Vagina (tissue), 2 donors: ENCODE results near the gene AXIN1. TPM values are rescaled to one million over a fixed set of nuclear protein-coding genes. Genes with fewer than 3 reads are reported as not detected.

Experiments used
- DNase-seq, 2 donors: peaks; one replicate each; pipeline ENCODE4 v3.0.0-alpha.2; 2017; ENCODE audit errors: extremely low spot score in 2 of 2
- H3K27ac ChIP-seq: fragments of 200-600 bp; sonication (generic); one replicate; pipeline ENCODE4 v1.5.1; 2019
- H3K27me3 ChIP-seq: fragments of 200-600 bp; sonication (generic); one replicate; pipeline ENCODE4 v1.5.1; 2019
- H3K36me3 ChIP-seq, 2 donors: fragments of 200-600 bp; sonication (generic); one replicate each; pipeline ENCODE4 v1.5.1; 2017 to 2019
- H3K4me1 ChIP-seq: fragments of 200-600 bp; sonication (generic); one replicate; pipeline ENCODE4 v1.5.1; 2019
- H3K4me3 ChIP-seq, 2 donors: fragments of 200-600 bp; sonication (generic); 1 replicate in 1 of 2; 2 replicates in 1 of 2; pipeline ENCODE4 v1.5.1; 2016 to 2019
- H3K9me3 ChIP-seq: fragments of 200-600 bp; sonication (generic); one replicate; pipeline ENCODE4 v1.5.1; 2019
- CTCF ChIP-seq, 3 experiments: fragments of 450-650 bp in 2 of 3; fragments of 200-600 bp in 1 of 3; sonication (generic) in 1 of 3; IDR thresholded peaks; one replicate each; pipeline ENCODE4 v1.5.1; 2017 to 2019; ENCODE audit warnings: antibody characterized with exemption in 3 of 3, mild to moderate bottlenecking in 2 of 3, moderate library complexity in 2 of 3
- POLR2A ChIP-seq, 2 donors: fragments of 450-650 bp; IDR thresholded peaks; one replicate each; pipeline ENCODE4 v1.6.1; 2017; ENCODE audit warnings: antibody characterized with exemption in 2 of 2, mild to moderate bottlenecking in 2 of 2, moderate library complexity in 2 of 2
- POLR2AphosphoS5 ChIP-seq, 2 donors: sonication (generic); formaldehyde crosslinking; IDR thresholded peaks; one replicate each; pipeline ENCODE4 v1.9.0; 2017; ENCODE audit warnings: antibody characterized with exemption in 2 of 2, mild to moderate bottlenecking in 2 of 2, low read depth in 1 of 2; ENCODE audit not compliant: insufficient read depth in 1 of 2
- intact Hi-C: fragments of 100-400 bp; cut with DNase I; formaldehyde crosslinking; loops from one replicate; pipeline ENCODE4 v1.15.1; 2023
- total RNA-seq: library from RNA; depleted of rRNA; stranded (reverse); fragments of >200 nt; gene quantifications from one replicate; pipeline ENCODE4 v1.2.3, GENCODE V29; 2016

Gene AXIN1
- total RNA-seq, 1 donor from 2014 or later = 16.9 TPM

GRCh38 chr16:368388-369158, 16.1 kb upstream of the AXIN1 start:
- intact Hi-C loops = no loop called here

GRCh38 chr16:367333-367903, 14.9 kb upstream of the AXIN1 start:
- TF ChIP-seq POLR2AphosphoS5 (IDR thresholded peaks at IDR 0.05; ENCODE audit: insufficient read depth in 1 of 2, low read depth in 1 of 2) (no peak), CTCF (IDR thresholded peaks at IDR 0.05) (no peak), POLR2A (IDR thresholded peaks at IDR 0.05) (no peak)
- DNase-seq = no peak
- no peaks in the 10 kb centered on the region for H3K9me3 ChIP-seq
- H3K4me1 ChIP-seq = peaks cover 19% of the 10 kb centered on the region
- H3K36me3 ChIP-seq = peaks cover 0 to 23% of the 10 kb centered on the region in 2 donors
- intact Hi-C loops = no loop called here
- H3K27me3 ChIP-seq = no peaks in the 10 kb centered on the region
- H3K27ac ChIP-seq = no peak overlapping the region
- H3K4me3 ChIP-seq = no peak overlapping the region

More at GRCh38 chr16:368388-369158, 16.1 kb upstream of the AXIN1 start:
- Histone ChIP-seq H3K4me1 (peaks cover 19% of the 10 kb centered on the region), H3K27ac (no peak overlapping the region), H3K9me3 (no peaks in the 10 kb centered on the region), H3K4me3 (no peak overlapping the region), H3K27me3 (no peaks in the 10 kb centered on the region), H3K36me3 (peaks cover 0 to 23% of the 10 kb centered on the region in 2 donors)
- no peak for DNase-seq
- no peak for TF ChIP-seq CTCF (IDR thresholded peaks at IDR 0.05)
- no peak for TF ChIP-seq POLR2AphosphoS5 (IDR thresholded peaks at IDR 0.05; ENCODE audit: insufficient read depth in 1 of 2, low read depth in 1 of 2)
- TF ChIP-seq POLR2A (IDR thresholded peaks at IDR 0.05) = no peak

- intact Hi-C loops = no loop called here
- DNase-seq = no peak
These were observed 14.0 kb upstream of the AXIN1 start for GRCh38 chr16:366476-366875.

GRCh38 chr16:364595-365491, 12.3 kb upstream of the AXIN1 start:
- DNase-seq = no peak
- Histone ChIP-seq H3K36me3 (peaks cover 0 to 23% of the 10 kb centered on the region in 2 donors), H3K9me3 (no peaks in the 10 kb centered on the region), H3K4me3 (no peak overlapping the region), H3K27me3 (no peaks in the 10 kb centered on the region), H3K27ac (no peak overlapping the region), H3K4me1 (peaks cover 7% of the 10 kb centered on the region)
- intact Hi-C loops = no loop called here
- peak in 1 of 3 experiments; percentile 5 for TF ChIP-seq CTCF (IDR thresholded peaks at IDR 0.05)
- no peak for TF ChIP-seq POLR2AphosphoS5 (IDR thresholded peaks at IDR 0.05; ENCODE audit: insufficient read depth in 1 of 2, low read depth in 1 of 2)

More at GRCh38 chr16:366476-366875, 14.0 kb upstream of the AXIN1 start:
- Histone ChIP-seq H3K27ac (no peak overlapping the region), H3K36me3 (peaks cover 0 to 23% of the 10 kb centered on the region in 2 donors), H3K4me3 (no peak overlapping the region), H3K9me3 (no peaks in the 10 kb centered on the region), H3K4me1 (peaks cover 19% of the 10 kb centered on the region), H3K27me3 (no peaks in the 10 kb centered on the region)
- TF ChIP-seq CTCF (IDR thresholded peaks at IDR 0.05) (no peak), POLR2A (IDR thresholded peaks at IDR 0.05) (no peak), POLR2AphosphoS5 (IDR thresholded peaks at IDR 0.05; ENCODE audit: insufficient read depth in 1 of 2, low read depth in 1 of 2) (no peak)
